ENCODE results near the gene RING1. TPM values are rescaled to one million over a fixed set of nuclear protein-coding genes. Genes with fewer than 3 reads are reported as not detected.

Gene RING1
- total and polyA plus RNA-seq, 10 of the 15 experiments (the other 5 are each of a cell fraction or from before 2014, with no cell fraction given) = 2.0 to 27.2 (median 15.8) TPM

GRCh38 chr6:33204415-33205190, 3.7 kb upstream of the RING1 start, which contains the start of gene HSD17B8 (continued):
- peak; percentile 91 for TF ChIP-seq YY1 (IDR thresholded peaks at IDR 0.05; ENCODE audit: low read depth, low read length)
- no peak for TF ChIP-seq MYB (IDR thresholded peaks at IDR 0.05; ENCODE audit: borderline replicate concordance, low read depth, low read length)
- no peak for TF ChIP-seq HDAC2 (IDR thresholded peaks at IDR 0.05)
- TF ChIP-seq PRDM15 (CRISPR knock-in tag; IDR thresholded peaks at IDR 0.05) = no peak
- no peak for TF ChIP-seq EP300 (IDR thresholded peaks at IDR 0.05; ENCODE audit: borderline replicate concordance in 1 of 2, control insufficient read depth in 1 of 2, low read depth in 2 of 2, low read length in 2 of 2)
- 0 out of 2 replicates have a peak, but pooled peaks have one; percentile 38 for TF ChIP-seq PAX5 (IDR thresholded peaks at IDR 0.05; ENCODE audit: borderline replicate concordance, low read depth, low read length)
- TF ChIP-seq E2F8 (IDR thresholded peaks at IDR 0.05; ENCODE audit: low read depth, partially characterized antibody) = no peak
- TF ChIP-seq SMC3 (IDR thresholded peaks at IDR 0.05; ENCODE audit: borderline replicate concordance, low read length) = no peak
- TF ChIP-seq JUND (IDR thresholded peaks at IDR 0.05; ENCODE audit: low read depth, low read length) = no peak
- TF ChIP-seq ELK1 (IDR thresholded peaks at IDR 0.05; ENCODE audit: low read depth, low read length) = no peak
- no peak for TF ChIP-seq MAX (IDR thresholded peaks at IDR 0.05; ENCODE audit: low read depth, low read length)
- TF ChIP-seq WRNIP1 (IDR thresholded peaks at IDR 0.05; ENCODE audit: borderline replicate concordance, low read depth, low read length) = no peak
- TF ChIP-seq CUX1 (IDR thresholded peaks at IDR 0.05; ENCODE audit: insufficient replicate concordance, low read depth, low read length) = no peak
- TF ChIP-seq GATAD2B (conservative IDR thresholded peaks at IDR 0.05; ENCODE audit: low read depth) = no peak
- TF ChIP-seq RB1 (IDR thresholded peaks at IDR 0.05; ENCODE audit: borderline replicate concordance) = 0 out of 2 replicates have a peak, but pooled peaks have one; percentile 11
